ENCODE data around the gene MPPE1. TPM values are rescaled to one million over a fixed set of nuclear protein-coding genes. Genes with fewer than 3 reads are reported as not detected.

The MPPE1 gene
- total and polyA plus RNA-seq, 9 of the 15 experiments (the other 6 are each of a cell fraction or from before 2014, with no cell fraction given), result 10.7 to 19.5 (median 13.3) TPM

DNA sequence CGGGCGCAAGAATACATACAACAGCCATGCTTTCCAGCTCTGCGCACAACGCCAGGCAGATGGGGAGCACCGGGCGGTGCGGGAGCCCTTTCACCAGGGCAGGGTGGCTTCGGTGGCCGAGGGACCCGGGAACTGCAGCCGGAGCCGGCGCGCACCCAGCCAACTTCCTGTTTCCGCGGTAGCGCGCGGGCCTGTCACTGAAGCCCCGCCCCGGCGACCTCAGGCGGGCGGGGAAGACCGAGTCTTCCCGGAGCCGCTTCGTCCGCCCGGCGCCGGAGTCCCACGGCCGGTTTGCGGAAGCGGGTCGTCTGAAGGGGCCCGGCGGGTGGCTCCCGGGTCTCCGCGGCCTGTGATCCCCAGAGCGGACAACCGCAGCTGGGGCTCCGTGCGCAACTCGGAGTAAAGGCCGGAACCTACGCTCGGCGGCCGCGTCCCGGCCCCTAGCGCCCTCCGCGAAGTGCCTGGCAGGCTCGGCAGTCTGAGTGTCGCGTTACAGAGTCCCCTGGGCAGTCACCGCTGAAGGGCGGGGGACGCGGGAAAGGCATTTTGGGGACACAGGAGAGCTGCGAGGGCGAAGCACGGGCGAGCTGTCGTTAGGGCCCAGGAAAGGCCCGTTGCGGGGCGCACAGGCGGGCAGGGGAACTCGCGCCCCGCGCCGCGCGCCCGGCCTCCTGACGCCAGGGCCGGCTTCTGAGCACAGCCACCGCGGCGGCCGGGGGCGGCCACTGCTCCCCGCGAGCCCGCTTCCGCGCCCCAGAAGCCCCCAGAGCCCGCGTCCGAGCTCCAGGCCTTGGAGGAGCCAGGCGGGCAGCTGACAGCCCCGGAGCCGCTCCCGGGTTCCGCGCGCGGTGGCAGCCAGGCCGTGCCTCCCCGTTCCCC, at the start of gene MPPE1 (continued):
- TF ChIP-seq DIDO1 (tag; IDR thresholded peaks at IDR 0.05; ENCODE audit: low read depth) (no peak), SAP30 (IDR thresholded peaks at IDR 0.05; ENCODE audit: borderline replicate concordance, insufficient read depth, low read depth, low read length, poor library complexity, severe bottlenecking) (peak; percentile 45), SIX5 (IDR thresholded peaks at IDR 0.05; ENCODE audit: borderline replicate concordance in 1 of 2, insufficient read depth in 1 of 2, low read depth in 1 of 2, low read length in 2 of 2) (no peak), HDAC2 (IDR thresholded peaks at IDR 0.05) (no peak), ADNP (tag; IDR thresholded peaks at IDR 0.05) (no peak), SUPT5H (IDR thresholded peaks at IDR 0.05) (peak; percentile 89), ZBTB7A (IDR thresholded peaks at IDR 0.05; ENCODE audit: borderline replicate concordance, control insufficient read depth, low read depth, low read length) (peak; percentile 34; the same call in 1 of the 2 replicates), TAF9B (IDR thresholded peaks at IDR 0.05; ENCODE audit: partially characterized antibody) (peak; percentile 57), EP400 (IDR thresholded peaks at IDR 0.05) (peak; percentile 72), MBD2 (IDR thresholded peaks at IDR 0.05; ENCODE audit: borderline replicate concordance, low read depth) (peak; percentile 32; the same call in 1 of the 2 replicates), HSF4 (CRISPR knock-in tag; IDR thresholded peaks at IDR 0.05; ENCODE audit: borderline replicate concordance) (no peak), GABPA (tag; conservative IDR thresholded peaks at IDR 0.05; ENCODE audit: low read depth) (peak; percentile 89), NONO (IDR thresholded peaks at IDR 0.05; ENCODE audit: low read depth in 2 of 2, low read length in 1 of 2) (peak in 1 of 2 experiments; percentile 89; a peak in 2 of 4 replicates), RBM14 (IDR thresholded peaks at IDR 0.05; ENCODE audit: borderline replicate concordance, insufficient read depth, low read depth, low read length) (no peak), ZFX (CRISPR knock-in tag; IDR thresholded peaks at IDR 0.05) (peak; percentile 98), ETV1 (tag; conservative IDR thresholded peaks at IDR 0.05; ENCODE audit: low read depth) (peak; percentile 62), CREM (IDR thresholded peaks at IDR 0.05; ENCODE audit: low read depth) (peak; percentile 27; the same call in 1 of the 2 replicates), KDM5B (IDR thresholded peaks at IDR 0.05; ENCODE audit: insufficient replicate concordance, low read depth, low read length) (peak; percentile 76), ARID1B (IDR thresholded peaks at IDR 0.05) (peak; percentile 32; the same call in 1 of the 2 replicates), NFRKB (IDR thresholded peaks at IDR 0.05; ENCODE audit: low read depth) (peak; percentile 40; the same call in 1 of the 2 replicates), BRD4 (IDR thresholded peaks at IDR 0.05) (no peak), MAZ (CRISPR knock-in tag; conservative IDR thresholded peaks at IDR 0.05 in 1 of 2, IDR thresholded peaks at IDR 0.05 in 1 of 2) (peak; percentile 25 to 65; a peak in 1 of 4 replicates)
- TF ChIP-seq, protein P1, sequence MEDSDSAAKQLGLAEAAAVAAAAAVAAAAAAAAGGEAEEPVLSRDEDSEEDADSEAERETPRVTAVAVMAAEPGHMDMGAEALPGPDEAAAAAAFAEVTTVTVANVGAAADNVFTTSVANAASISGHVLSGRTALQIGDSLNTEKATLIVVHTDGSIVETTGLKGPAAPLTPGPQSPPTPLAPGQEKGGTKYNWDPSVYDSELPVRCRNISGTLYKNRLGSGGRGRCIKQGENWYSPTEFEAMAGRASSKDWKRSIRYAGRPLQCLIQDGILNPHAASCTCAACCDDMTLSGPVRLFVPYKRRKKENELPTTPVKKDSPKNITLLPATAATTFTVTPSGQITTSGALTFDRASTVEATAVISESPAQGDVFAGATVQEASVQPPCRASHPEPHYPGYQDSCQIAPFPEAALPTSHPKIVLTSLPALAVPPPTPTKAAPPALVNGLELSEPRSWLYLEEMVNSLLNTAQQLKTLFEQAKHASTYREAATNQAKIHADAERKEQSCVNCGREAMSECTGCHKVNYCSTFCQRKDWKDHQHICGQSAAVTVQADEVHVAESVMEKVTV (CRISPR knock-in tag; IDR thresholded peaks at IDR 0.05), result peak; percentile 56
- TF ChIP-seq, protein P2, sequence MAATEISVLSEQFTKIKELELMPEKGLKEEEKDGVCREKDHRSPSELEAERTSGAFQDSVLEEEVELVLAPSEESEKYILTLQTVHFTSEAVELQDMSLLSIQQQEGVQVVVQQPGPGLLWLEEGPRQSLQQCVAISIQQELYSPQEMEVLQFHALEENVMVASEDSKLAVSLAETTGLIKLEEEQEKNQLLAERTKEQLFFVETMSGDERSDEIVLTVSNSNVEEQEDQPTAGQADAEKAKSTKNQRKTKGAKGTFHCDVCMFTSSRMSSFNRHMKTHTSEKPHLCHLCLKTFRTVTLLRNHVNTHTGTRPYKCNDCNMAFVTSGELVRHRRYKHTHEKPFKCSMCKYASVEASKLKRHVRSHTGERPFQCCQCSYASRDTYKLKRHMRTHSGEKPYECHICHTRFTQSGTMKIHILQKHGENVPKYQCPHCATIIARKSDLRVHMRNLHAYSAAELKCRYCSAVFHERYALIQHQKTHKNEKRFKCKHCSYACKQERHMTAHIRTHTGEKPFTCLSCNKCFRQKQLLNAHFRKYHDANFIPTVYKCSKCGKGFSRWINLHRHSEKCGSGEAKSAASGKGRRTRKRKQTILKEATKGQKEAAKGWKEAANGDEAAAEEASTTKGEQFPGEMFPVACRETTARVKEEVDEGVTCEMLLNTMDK (IDR thresholded peaks at IDR 0.05; ENCODE audit: borderline replicate concordance, insufficient read depth, low read depth, low read length, poor library complexity, severe bottlenecking), result no peak
